Amygdala (tissue), 56 donors: Measurements from ENCODE around the gene LRP1B.

Source experiments
- DNase-seq, 56 donors: peaks; one replicate each; lab custom pipeline; 2025; lab: John Stamatoyannopoulos, UW

Gene LRP1B

DNA sequence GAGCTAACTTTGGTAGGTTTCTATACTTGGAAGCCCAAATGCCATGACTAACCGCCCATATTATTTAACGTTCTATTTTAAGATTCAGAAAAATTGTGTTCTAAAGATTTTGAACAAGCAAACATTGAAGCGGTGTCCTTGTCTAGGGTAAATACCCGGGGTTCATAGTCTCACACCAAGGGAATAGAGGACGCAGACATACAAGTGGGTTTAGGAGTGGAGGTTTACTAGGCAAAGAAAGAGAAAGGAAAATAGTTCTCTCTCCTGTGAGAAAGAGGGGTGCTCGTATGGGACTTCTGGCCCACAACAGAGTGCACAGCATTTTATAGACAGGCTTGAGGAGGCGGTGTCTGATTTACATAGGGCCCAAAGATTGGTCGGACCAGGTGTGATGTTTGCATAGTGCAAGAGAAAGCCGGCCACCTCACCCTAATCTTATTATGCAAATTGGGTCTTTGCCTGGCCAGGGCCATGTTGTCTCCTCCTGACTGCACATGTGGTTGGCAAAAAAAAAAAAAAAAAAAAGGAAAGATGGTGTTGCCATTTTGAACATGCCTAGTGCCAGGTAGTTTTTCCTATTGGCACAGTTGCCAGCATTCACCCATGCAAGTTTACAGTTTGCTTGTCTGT, 1062.6 kb downstream of the LRP1B start:
- DNase-seq: peak in 1 of 56 donors; percentile 1

GRCh38 chr2:141065042-141065441, 1065.8 kb downstream of the LRP1B start:
- no peak for DNase-seq

DNA sequence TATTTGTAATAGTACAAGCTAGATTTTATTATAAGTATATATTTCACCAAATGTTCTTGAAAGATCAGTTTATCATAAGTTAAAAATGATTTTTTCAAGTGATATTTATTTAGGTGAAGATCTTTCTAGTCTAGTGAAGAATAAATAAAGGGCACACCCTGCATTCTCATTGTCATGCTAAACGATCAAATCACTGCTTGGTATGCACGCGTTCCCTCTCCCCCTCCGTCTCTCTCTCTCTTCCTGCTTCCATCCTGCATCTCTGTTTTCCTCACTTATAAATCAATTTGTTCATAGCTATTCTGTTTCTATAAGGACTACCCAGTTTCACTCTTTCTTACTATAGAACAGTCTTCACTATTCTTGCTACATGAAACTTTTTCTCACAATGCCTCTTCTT, 1067.4 kb downstream of the LRP1B start:
- no peak for DNase-seq

DNA sequence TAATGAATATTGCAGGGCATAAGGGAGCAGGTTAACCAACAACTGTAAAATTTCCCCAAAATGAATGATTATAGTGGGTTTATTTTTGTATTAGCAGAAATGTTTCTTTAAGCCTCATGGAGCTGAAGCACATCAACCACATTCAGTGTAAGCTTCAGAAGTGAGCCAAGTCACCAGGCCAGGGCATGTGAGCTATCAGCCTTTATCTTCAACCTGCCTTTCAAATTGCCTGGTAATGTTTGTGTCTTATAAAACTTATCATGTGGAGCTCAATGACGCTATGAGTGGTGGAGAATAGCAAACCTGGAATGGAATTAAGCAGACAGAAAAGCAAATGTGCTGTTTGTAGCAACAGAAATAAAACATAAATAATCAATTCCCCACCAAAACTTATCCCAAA, 1068.4 kb downstream of the LRP1B start:
- DNase-seq: peak in 3 of 56 donors; percentile 0 to 5 (median 1)

DNA sequence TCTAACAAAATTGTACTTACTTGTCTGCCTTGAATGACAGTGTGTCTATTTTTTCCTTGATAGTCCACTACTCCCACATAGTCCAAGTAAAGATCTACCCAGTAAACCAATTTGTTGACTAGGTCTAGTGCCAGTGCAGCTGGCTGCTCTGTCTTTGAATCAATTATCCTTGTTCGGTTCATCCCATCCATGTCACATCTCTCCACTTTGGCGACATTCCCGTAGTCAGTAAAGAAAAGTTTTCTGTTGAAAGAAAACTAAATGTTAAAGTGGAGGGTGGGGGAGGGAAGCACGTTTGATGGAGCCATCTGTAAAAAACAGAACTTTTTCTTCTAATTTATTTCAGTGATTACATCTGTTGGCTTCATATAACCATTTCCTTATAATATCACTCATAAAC, 1068.8 kb downstream of the LRP1B start:
- DNase-seq: peak in 7 of 56 donors; percentile 1 to 17 (median 10)

DNA sequence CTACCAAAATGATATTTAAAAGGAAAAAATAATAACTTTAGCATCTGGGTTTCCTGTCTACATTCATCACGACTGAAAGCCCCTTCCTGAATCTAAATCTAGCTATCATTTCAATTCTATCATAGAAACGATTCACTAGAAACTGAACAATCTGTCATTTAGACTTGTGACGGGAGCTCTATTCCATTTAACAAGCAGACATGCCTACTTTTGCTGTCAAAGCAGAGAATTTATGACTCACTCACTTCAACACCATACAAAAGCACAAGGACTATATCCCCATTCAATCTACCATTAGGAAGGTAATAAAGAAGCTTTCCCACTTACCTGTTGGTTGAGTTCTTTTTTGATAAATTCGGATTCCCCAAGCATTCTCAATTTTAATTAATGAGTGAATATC, 1072.3 kb downstream of the LRP1B start:
- no peak for DNase-seq

GRCh38 chr2:141055531-141055930, 1075.3 kb downstream of the LRP1B start:
- DNase-seq: no peak

DNA sequence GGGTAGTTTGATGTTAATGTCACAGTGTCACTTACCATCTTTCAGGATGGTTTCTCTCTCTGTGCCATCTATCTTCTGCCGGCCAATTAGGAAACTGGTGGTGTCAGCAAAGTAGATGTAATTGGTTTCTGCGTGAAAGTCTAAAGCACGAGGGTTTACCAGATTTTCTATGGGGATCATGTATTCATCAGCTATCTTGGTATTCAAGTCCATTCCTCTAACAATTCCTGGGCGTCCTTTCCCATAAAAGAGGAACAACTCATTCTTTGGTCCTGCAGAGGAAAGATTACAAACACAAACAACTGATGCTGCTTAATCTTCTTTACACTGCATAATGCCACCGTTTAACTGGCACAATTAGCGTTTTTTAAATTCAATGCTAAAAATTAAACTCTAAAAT, 1081.9 kb downstream of the LRP1B start:
- no peak for DNase-seq

GRCh38 chr2:141041281-141041680, 1089.5 kb downstream of the LRP1B start:
- no peak for DNase-seq

- no peak for DNase-seq
Measured at GRCh38 chr2:141038341-141038740, 1092.5 kb downstream of the LRP1B start.

- no peak for DNase-seq
Measured at GRCh38 chr2:141037361-141037760, 1093.5 kb downstream of the LRP1B start.

- no peak for DNase-seq
Measured at GRCh38 chr2:141035846-141036420, 1094.9 kb downstream of the LRP1B start.

GRCh38 chr2:141029428-141030078, 1101.3 kb downstream of the LRP1B start:
- DNase-seq: peak in 10 of 56 donors; percentile 0 to 18 (median 7)

GRCh38 chr2:141027221-141027620, 1103.6 kb downstream of the LRP1B start:
- DNase-seq: no peak

GRCh38 chr2:141021611-141022010, 1109.2 kb downstream of the LRP1B start:
- DNase-seq: no peak

DNA sequence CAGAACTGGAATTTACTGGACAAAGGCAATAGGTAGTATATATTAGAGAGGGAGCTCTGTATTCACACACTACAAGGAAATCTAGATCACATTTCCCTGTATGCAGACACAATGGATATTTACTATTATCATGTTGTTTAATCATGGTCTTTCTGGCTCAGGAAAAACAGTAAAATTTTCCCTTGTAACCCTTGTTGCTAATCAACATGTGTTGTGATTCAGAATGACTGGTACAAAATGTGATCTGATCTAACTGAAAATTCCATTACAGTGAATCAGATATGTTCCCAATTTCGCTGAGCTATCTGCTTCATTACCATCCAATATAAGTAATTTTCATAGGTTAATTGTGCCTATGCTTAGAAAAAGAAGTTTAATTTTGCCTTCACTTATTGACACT, 1109.7 kb downstream of the LRP1B start:
- DNase-seq: no peak

DNA sequence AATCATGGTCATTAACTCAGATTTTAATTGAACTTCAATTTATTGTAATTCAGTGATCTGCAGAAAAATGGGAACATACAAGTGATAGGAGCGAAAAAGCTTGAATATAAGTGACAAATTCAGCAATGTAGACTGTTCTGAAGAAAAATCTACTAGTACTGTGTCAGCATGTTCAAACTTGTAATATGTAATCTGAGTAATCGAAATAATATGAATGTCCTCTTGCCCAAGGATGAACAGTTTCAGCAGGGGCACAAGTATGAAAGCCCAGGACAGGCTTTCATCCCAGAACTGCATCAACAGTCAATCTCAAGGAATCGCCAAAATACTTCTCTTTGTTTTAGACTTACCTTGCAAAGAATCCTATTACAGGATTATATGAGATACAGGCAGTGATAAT, 1110.5 kb downstream of the LRP1B start:
- DNase-seq: no peak

DNA sequence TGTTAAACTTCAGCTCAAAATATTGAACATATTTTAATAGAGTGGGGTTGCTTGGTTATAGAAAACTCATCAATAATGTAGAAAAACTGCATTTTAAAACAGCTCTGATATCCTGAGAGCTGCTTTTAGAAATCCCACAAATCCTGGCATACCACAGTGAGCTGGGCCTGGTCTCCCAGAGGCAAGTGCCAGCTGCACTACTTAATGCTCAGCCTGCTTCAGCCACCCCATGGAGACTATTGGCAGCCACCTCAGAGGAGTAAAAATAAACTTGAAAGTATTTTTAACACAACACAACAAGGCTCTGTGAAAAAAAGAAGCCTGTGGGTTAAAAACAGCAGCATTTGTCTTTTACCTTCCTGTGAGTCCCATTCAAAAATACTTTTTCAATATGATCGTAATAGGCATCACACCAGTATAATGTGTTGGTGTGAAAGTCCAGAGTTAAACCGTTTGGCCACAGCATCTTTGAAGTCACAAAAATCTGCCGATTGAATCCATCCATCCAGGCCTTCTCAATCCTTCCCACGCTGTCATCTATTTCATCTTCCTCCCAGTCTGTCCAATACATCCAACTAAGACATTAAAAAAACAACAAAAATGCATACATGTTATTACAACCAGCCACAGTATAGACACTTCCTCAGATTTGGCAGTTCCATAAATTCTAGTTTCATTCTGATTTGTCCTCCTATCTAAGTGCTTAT, 1115.3 kb downstream of the LRP1B start:
- peak in 45 of 56 donors; percentile 5 to 75 (median 32) for DNase-seq

DNA sequence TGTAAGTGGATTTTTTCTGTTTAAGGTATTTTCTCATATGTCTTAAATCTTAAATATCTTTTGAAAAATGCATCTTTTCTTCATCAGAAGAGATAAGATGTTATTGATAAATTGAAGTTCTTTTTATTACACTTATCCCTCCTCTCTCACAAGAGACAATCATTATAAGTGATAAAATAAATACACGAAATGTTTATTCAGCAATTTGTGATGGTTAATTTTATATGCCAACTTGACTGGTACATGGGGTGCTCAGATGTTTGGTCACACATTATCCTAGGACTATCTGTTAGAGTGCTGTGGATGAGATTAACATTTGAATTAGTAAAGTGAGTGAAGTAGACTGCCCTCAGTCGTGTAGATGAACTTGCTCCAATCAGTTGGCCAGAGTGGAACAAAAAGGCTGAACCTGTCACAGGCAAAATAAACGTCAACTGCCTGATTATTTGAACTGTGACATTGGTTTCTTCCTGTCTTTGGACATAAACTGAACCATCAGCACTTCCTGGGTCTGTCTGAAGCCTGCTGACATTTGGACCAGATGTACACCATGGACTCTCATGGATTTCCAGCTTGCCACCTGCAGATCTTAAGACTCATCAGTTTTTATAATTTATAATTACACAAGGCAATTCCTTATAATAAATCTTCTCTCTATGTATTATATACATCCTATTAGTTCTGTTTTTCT, 1126.7 kb downstream of the LRP1B start:
- no peak for DNase-seq

DNA sequence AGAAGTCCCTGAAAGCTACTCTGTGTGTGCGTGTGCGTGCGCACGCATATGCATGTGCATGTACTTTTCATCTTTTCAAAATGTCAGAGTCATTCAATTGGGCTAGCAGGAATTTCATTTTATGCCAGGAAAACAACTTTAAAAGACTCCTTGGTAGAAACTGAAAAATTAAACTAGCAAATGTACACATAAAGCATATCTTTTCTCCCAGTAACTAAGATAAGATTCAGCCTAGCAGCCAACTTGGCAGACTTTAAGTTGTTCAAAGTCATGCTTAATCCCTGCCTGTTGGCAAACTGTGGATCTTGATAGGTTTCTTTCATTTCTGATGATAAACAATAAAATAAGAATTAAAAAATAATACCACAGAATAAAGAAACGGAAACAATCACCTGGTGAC, 1129.1 kb downstream of the LRP1B start:
- DNase-seq: no peak

GRCh38 chr2:140998577-140998976, 1132.2 kb downstream of the LRP1B start:
- DNase-seq: no peak
